Measurements from ENCODE around the gene KCNK5.

KCNK5 gene

GRCh38 chr6:39208223-39208739 is 21.0 kb downstream of the KCNK5 start:
- peaks cover 60% of the 10 kb centered on the region for H3K4me1 Mint-ChIP-seq
- H3K4me3 Mint-ChIP-seq: peak overlapping the region in 2 of 3 experiments; percentile 5
- H3K27me3 Mint-ChIP-seq (ENCODE audit: low read depth): peaks cover 5% of the 10 kb centered on the region
- H3K9me3 Mint-ChIP-seq: peaks cover 2% of the 10 kb centered on the region
- no peak for TF ChIP-seq CTCF (IDR thresholded peaks at IDR 0.05; ENCODE audit: unreplicated experiment in 3 of 3)
- H3K36me3 Mint-ChIP-seq (ENCODE audit: low read depth): no peaks in the 10 kb centered on the region
- H3K27ac Mint-ChIP-seq: peak overlapping the region; percentile 79 to 95 (median 79)

GRCh38 chr6:39207416-39208222 is 21.7 kb downstream of the KCNK5 start:
- peak overlapping the region; percentile 79 to 95 (median 79) for H3K27ac Mint-ChIP-seq
- no peaks in the 10 kb centered on the region for H3K36me3 Mint-ChIP-seq (ENCODE audit: low read depth)
- peaks cover 56% of the 10 kb centered on the region for H3K4me1 Mint-ChIP-seq
- TF ChIP-seq CTCF (IDR thresholded peaks at IDR 0.05; ENCODE audit: unreplicated experiment in 3 of 3): no peak
- H3K4me3 Mint-ChIP-seq: no peak overlapping the region
- peaks cover 2% of the 10 kb centered on the region for H3K9me3 Mint-ChIP-seq
- H3K27me3 Mint-ChIP-seq (ENCODE audit: low read depth): peaks cover 6% of the 10 kb centered on the region

DNA sequence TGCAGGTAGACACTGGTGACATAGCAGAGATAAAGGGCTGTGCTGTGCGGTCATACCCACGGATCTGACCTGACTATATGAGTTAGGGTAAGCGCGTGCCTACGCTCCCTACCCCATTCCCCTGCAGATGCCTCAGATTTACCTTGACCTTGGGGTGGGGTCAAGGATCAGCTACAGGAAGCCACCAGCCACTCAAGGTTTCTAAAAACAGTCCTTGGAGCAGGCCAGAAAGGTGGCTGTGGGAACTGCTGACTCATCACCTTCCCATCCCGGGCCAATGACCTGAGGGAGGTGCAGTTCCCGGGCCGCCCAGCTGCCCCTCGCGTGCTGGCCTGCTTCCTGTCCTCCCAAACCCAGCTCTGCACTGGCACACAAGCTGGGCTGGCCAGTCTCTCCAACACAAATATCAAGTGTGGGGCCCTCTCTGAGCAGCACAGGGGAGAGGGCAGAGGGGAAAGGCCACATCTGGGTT is 23.0 kb downstream of the KCNK5 start:
- Mint-ChIP-seq H3K4me3 (no peak overlapping the region), H3K9me3 (peaks cover 2% of the 10 kb centered on the region)

GRCh38 chr6:39204646-39205244 is 24.5 kb downstream of the KCNK5 start:
- Mint-ChIP-seq H3K36me3 (ENCODE audit: low read depth) (no peaks in the 10 kb centered on the region), H3K27me3 (ENCODE audit: low read depth) (peaks cover 13% of the 10 kb centered on the region), H3K27ac (peak overlapping the region; percentile 71 to 91 (median 91)), H3K4me3 (no peak overlapping the region), H3K4me1 (peaks cover 46% of the 10 kb centered on the region), H3K9me3 (no peaks in the 10 kb centered on the region)
- TF ChIP-seq CTCF (IDR thresholded peaks at IDR 0.05; ENCODE audit: unreplicated experiment in 3 of 3): no peak

More for the DNA sequence above, 23.0 kb downstream of the KCNK5 start:
- Mint-ChIP-seq H3K27ac (peak overlapping the region; percentile 79 to 92 (median 81)), H3K4me1 (peaks cover 55% of the 10 kb centered on the region), H3K36me3 (ENCODE audit: low read depth) (no peaks in the 10 kb centered on the region), H3K27me3 (ENCODE audit: low read depth) (peaks cover 9% of the 10 kb centered on the region)
- no peak for TF ChIP-seq CTCF (IDR thresholded peaks at IDR 0.05; ENCODE audit: unreplicated experiment in 3 of 3)

DNA sequence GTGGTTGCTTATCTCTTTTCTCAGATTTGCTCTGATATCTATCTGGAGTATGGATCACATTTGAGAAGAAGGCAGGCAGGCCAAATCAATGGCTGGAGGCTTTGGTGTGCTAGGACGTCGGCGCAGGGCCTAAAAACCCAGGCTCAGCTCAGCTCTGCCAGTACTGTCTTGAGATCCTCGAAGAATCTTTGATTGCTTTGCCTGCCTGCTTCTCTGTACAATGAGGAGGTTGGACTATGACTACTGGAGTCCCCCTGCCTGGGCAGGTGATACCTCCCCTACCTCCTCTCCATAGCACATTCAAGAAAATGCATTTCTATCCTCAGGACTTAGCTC is 25.1 kb downstream of the KCNK5 start:
- H3K9me3 Mint-ChIP-seq: no peaks in the 10 kb centered on the region
- H3K27me3 Mint-ChIP-seq (ENCODE audit: low read depth): peaks cover 13% of the 10 kb centered on the region
- H3K4me1 Mint-ChIP-seq: peaks cover 42% of the 10 kb centered on the region
- no peak for TF ChIP-seq CTCF (IDR thresholded peaks at IDR 0.05; ENCODE audit: unreplicated experiment in 3 of 3)
- peak overlapping the region; percentile 71 to 91 (median 91) for H3K27ac Mint-ChIP-seq
- no peak overlapping the region for H3K4me3 Mint-ChIP-seq
- no peaks in the 10 kb centered on the region for H3K36me3 Mint-ChIP-seq (ENCODE audit: low read depth)
